GM12891 (cell line): ENCODE data around the gene NPHP4.

Experiments
- PAX5 ChIP-seq: IDR thresholded peaks from 2 replicates; pipeline ENCODE4 v1.6.1; 2011; ENCODE audit warnings: low read length, moderate library complexity, mild to moderate bottlenecking; ENCODE audit not compliant: insufficient read depth, severe bottlenecking
- POLR2A ChIP-seq: IDR thresholded peaks from 2 replicates; pipeline ENCODE4 v1.6.1; 2011; ENCODE audit warnings: low read depth, low read length, control low read depth
- TAF1 ChIP-seq: IDR thresholded peaks from 2 replicates; pipeline ENCODE4 v1.6.1; 2011; ENCODE audit warnings: low read depth, low read length, control low read depth

GRCh38 chr1:6016191-6016865, 24.1 kb upstream of the NPHP4 start:
- no peak for TF ChIP-seq TAF1
- TF ChIP-seq POLR2A = no peak
- TF ChIP-seq PAX5 = no peak
